HPDE6-E6E7 (cell line): ENCODE results near the gene ARHGEF7.

Experiments
- DNase-seq: peaks from one replicate; pipeline ENCODE4 v3.0.0; 2011; ENCODE audit warnings: missing footprints; ENCODE audit errors: extremely low spot score

Gene ARHGEF7

DNA sequence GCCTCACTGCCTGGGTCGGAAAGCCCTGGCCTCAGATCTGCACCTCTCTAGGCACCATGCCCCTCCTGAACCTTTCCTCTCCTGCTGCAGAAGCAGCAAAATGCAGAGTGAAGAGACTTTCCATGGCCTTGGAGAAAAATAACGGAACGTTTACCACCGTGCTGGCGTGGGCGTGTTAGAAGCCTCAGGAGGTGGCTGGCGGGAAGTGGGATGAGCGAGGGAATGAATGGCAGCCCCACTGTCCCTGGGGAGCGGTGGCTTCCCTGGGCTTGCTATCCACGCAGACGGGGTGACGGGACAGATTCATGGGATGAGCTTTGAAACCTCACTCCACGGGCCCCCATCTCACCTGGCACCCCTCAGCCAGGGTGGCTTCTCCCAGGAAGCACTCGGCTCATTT lies 209.6 kb downstream of the ARHGEF7 start:
- DNase-seq: no peak

DNA sequence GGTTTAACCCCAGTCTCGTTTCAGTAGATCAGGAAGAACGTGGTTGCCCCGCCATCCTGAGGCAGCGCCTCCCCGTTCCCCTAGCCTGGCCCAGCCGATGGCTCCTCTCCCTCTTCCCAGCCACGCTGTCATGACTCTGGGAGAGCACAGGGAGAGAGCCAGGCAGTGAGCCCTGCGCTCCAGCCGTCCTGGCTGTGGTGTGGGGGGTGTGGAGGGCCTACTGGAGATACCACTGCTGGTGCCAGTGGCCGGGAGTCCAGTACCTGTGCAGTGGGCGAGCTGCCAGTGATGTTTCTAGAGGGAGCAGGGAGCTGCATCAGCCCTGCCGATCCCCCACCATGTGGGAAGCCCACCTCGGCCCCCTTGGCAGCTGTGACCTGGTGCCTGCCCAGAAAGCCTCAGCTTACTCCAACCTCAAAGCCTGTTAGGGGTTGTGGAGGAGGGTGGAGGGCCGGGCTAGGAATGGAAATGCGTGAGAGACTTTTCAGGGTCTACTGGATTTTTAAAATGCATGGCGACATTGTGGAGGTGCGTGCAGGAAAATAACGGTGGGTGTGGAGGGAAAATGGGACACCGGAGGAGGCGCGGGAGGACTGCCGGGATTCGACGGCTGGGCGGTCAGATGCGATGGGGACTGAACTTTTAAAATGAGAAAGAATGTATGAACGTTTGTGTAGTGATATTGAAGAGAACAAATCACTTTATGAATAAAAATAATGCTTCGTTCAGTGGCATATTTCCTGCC lies 210.2 kb downstream of the ARHGEF7 start:
- no peak for DNase-seq

DNA sequence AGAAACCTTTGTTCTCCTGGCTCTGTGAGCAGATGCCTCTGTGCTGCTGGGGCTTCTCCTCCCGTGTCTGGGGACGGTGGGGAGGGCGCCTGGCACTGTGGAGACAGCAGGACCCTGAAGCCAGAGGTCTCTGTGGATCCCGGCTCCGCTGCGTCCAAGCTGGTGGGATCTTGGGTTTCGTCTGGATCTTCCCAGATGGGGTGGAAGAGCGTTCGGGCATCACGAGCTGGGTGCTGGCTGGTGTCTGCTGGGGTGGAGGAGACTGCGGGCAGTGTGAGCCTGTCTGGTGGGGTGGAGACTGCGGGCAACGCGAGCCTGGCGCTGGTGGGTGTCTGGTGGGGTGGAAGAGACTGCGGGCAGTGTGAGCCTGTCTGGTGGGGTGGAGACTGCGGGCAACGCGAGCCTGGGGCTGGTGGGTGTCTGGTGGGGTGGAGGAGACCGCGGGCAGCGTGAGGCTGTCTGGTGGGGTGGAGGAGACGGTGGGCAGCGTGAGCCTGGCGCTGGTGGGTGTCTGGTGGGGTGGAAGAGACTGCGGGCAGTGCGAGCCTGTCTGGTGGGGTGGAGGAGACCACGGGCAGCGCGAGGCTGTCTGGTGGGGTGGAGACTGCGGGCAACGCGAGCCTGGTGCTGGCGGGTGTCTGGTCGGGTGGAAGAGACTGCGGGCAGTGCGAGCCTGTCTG lies 211.0 kb downstream of the ARHGEF7 start:
- DNase-seq: no peak

DNA sequence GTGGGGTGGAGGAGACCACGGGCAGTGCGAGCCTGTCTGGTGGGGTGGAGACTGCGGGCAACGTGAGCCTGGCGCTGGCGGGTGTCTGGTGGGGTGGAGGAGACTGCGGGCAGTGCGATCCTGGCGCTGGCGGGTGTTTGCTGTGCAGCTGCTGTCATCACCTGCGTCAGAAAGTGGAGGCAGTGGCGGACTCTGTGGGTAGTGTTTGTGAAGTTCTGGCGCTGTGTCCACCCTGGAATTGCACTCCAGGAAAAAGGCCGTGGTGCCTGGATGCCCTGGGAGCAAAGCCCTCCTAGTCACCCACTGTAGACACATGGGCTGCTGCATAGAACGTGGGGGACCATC lies 211.5 kb downstream of the ARHGEF7 start:
- no peak for DNase-seq

DNA sequence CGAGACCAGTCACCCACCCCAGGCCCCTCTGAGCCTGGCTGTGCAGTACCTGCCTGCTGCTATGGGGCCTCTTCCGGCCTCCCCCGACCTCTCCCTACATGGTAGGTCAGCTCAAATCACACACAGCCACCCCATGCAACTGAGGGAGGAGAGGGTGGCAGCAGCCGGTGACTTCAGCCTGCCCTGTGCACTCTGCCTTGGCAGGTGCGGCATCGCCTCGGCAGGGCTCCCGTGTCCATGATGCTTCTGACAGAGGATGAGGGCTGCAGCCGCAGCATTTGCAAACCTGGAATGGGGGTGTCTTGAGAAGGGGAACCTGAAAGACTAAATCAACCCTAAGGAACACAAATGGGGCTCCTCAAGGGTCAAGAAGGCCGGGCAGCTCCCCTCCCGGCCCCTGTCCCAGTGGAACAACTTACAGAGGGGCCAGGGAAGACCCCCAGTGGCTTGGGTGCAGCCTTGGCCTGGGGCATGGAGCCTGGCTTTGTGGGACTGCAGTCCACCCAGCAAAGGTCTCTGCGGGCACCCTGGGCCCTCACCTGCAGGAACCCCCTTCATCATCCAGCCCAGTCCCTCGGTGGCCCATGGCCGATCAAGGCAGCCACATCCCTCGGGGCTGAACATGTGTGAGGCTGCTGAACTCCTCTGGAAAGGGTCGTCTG lies 212.0 kb downstream of the ARHGEF7 start:
- DNase-seq: no peak

DNA sequence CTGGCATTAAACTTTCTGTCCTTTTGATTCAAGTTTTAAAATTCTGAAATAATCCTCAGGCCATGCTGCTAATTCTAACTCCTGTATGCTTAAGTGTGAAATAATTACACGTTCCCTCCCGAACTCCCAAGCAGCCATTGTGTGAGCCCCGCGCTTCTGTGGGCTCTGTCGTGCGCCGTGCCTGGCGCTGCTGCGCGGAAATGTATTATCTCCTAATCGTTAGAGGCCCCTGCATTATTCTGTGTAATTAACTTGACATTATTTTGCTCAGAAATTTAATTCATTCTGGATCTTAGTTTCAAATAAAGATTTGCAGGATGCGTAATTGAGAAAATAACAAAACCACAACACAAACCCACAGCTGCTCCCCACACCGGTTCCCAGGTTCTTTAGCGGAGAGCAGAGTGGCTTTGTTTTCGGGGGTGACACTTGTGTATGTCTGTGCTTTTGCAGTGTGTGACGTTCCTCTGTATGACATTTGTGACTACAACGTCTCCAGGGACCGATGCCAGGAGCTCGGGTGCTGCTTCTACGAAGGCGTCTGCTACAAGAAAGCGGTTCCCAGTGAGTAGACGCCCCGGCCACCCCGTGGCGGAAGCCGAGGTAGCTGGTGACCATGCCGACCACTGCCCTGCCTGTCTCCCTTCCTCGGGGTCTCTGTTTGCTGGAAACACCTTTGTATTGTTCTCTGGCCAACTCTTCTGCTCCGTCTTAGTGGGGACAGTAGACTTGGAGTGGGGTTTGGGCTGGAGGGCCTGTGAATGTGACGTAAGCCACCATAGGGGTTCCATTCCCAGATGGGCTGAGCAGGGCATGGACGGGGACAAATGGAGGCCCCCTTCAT lies 212.8 kb downstream of the ARHGEF7 start:
- DNase-seq: no peak

DNA sequence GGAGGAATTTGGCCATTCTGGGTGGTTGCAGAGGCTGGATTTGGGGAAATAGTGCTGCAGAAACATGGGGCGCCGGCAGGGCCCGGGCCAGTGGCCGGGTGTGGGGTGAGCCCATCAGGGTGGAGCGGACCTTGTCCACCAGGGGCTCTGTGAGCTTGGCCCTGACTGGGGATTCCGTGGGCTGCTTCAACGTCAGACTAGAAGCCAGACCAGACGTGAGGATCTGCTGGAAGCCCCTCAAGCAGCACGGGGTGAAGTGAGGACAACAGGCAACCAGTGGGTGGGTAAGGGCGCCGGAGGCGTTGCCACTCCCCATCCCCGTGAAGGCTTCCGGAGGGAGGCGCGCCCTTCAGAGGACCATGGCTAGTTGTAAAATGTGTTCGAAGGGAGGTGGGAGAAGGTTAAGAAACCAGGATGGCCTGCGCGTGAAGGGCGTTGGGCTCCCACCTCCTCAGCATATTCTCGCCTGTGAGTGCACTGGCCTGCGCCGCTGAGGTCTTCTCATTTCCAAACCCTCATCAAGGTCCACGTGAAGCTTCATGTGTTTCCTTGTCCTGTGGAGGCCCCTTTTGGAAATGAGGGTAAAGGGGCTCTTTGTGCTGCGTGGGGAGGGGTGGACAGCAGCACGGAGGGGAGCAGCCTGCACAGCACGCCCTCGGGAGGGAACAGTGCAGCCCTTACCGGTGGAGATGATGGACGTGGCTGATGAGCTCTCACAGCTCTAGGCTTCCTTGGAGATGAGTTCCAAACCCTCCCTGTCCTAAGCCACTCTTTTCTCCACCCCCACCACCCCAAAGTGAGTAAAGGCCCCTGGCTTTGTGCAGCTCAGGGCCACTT lies 213.7 kb downstream of the ARHGEF7 start:
- no peak for DNase-seq

DNA sequence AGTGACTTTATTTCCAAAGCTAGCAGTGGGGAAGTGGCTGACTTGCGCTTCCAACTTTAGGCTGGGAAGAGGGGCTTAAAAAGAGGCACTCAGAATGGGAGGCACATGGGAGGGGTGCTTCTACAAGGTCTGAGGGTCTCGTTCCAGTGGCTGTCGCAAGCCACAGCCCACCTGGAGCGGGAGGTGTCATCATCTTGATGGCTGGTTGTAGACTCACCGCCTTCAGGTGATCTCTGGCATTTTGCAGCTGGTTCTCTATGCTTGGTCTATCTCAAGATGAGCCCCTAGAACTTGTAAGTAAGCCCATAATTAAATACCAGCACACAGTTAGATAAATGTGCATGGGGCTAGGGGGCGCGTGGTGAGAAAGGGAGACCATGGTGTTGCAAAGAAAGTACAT lies 214.5 kb downstream of the ARHGEF7 start:
- no peak for DNase-seq

DNA sequence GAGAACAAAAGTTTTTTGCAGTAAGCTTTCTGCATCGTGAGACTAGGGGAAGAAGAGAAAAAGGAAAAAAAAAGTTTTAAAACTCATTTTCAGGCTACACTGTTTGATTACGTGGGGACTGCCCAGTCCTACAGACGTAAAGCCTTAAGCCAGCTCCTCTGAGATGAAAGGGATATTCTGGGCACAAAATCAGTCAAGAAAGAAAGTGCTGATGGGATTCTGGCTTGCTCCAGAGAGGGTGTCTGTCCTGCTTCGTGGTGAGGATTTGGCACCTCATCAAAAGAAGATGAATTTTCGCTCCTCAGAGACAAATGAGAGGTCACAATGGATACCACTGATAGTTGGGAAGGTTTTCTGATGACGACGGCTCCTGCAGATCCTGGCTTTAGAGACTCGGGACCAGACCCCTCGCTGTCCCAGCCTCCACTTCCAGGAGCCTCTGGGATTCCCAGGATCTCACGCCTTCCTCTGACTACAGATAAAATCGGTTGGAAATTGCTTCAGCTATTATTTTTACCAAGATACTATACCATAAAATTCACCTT lies 215.0 kb downstream of the ARHGEF7 start:
- DNase-seq: no peak

DNA sequence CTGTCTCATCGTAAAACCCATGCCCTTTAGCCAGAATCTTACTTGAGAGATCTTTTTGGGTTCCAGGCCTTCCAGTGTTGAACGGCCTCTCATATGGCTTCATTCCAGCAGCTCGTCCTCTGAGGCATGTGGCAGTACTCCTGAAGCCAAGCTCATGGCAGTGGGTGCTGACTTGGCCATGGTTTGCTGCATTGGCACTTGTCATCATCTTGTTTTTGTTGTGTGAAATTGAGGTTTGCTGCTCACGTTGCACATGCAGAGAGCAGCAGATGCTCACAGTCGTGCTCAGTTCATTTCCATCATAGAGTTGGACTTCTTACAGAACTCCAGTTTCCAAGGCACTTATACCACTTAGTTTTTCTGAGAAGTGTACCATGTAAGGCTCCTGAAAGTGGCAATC lies 220.2 kb downstream of the ARHGEF7 start:
- no peak for DNase-seq

DNA sequence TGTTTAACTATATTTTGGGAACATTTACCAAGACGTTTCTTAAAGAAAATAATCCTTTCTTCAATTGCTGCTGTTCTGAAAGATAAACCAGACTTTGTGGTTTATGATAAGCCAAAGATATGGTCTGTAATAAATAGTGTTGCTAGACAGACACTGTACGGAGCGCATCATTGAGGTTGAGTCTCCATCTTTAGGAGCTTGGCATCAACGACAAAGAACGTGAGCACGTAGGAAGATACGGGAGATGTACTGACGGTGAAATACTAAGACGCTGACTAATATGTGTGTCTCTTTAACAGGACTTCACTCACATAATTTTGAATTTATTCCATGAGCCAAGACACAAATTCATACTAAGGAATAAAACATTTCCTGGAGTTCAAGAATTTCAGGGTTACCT lies 221.6 kb downstream of the ARHGEF7 start:
- DNase-seq: no peak

DNA sequence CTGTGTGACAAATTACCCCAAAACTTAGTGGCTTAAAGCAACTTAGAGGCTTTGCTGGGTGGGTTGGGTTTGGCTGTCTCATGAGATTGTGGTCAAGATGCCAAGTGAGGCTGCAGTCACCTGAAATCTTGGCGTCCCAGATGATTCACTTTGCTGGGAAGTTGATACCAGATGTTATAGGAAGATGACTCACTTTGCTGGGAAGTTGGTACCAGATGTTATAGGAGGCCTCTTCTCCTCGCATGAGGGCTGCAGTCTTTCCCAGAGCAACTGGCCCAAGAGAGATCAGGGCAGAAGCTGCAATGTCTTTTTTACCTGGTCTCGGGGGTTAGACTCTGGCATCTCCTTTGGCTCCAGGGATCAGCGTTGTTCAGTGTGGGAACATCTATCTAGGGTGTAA lies 222.1 kb downstream of the ARHGEF7 start:
- DNase-seq: no peak

DNA sequence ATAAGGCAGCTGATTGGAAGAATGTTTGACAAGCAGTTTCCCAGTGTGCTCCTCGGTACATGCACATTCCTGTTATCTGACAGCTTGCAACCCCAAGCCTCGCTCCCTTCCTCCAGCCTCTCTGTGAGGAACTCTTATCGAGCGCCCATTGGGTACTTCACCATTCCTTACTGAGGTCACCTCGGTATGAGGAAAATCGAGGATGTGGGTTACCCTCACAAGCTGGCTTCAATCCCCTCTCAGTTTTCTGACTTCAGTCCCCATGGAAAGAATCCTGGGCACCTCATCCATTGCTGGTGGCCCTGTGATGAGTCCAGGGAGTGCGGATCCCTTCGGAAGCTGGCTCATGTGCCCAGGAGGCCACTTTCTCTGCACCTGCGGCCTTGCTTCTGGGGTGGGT lies 222.6 kb downstream of the ARHGEF7 start:
- no peak for DNase-seq

DNA sequence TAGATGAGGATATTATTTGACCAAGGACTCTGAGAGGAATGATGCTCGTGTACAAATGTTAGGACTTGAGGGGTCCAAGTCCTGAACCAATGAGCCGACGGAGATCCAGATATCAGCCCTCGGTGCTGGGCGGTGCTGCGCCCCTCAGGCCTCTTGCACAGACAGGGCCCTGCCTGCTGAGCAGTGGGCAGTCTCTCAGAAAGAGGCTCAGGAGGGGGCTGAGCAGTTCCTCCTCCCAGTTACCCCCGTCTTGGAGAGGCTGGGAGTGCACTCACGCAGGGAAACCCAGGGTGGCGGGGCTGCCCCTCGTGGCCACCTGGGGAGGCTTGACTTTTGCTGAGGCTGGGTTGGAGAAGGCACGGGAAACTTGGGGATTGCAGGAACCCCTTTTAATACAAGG lies 223.7 kb downstream of the ARHGEF7 start:
- DNase-seq: no peak

DNA sequence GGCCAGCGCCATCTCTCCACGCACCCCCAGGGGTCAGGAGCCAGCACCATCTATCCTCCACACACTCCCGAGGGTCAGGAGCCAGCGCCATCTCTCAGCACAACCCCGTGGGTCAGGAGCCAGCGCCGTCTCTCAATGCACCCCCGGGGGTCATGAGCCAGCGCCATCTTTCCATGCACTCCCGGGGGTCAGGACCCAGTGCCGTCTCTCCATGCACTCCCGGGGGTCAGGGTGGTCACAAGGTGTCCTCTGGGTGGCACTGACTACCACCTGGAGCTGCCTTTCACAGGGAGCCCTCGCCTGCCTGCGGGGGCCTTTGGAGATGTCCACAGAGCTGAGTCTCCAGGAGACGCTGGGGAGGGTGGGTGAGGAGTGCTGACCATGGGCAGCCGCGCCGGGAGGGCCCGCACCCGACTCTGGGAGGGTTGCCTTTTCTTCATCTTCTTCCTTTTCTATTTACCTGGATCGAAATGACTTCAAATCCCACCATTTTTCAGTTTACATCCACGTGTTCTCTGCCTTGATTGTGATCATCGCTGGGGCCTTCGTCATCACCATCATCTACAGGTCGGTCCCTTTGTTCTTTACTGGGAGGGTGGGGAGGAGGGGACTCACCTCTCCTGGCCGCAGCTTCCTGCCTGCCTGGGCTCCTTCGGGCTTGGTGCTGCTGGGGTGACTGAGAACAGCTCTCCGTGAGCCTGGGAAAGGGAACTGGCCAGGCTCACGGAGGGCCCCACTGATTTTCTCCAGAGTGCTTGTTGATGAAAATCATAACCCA lies 224.4 kb downstream of the ARHGEF7 start:
- no peak for DNase-seq

DNA sequence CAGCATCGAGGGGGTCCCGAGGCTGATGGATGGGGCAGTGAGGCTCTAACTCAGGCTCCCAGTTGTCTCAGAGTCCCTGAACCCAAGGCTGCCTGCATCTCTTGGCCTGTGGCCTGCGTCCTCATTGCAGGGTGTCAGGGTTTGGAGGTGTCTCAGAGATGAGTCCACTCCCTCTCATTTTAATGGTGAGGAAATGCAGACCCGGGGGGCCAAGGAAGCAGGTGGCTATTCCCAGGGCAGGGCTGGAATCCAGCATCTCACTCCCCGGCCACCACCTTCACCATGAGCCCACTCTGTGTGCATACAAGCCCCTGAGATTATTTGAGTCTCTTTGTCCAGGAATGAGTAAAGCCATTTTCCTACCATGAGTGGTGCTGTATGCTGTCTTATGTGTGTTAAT lies 226.8 kb downstream of the ARHGEF7 start:
- DNase-seq: no peak

DNA sequence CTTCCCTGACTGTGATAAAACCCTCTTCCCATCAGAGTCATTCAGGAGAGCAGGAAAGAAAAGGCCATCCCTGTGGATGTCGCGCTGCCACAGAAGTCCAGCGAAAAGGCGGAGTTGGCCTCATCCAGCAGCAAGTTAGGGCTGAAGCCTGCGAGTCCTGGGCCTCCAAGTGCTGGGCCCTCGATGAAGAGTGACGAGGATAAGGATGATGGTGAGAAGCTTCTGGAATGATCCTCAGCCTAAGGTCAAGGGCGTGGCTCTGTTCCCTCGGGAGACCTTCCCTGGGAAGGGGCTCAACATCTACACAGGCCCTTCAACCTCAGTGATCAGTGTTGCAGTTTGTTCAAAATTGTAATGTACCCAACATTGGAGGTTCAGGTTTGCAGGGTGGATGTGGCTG lies 227.6 kb downstream of the ARHGEF7 start:
- no peak for DNase-seq

DNA sequence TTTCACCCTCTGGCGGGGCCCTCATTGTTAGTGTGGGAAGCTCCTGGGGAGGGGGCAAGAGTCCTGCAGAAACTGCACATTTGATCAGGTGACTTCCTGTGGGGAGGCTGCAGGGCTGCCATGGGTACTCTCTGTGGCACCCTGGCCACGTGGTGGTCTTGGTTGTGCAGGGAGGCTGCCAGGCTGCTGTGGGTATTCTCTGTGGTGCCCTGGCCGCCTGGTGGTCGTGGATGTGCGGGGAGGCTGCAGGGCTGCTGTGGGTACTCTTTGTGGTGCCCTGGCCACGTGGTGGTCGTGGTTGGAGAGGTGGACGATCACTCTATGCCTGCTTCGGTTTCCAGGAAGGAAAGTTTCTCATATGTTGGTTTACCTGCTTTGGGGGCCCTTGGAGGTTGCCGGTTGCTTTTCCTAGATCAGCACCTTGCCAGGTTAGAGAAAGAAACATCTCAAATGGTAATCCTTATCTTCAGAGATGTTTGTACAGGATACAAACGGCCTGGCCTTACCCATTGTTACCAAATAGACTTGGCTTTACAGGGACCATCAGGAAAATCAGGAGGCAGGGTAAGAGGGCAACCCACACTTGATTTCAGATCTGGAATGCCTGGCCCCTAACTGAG lies 228.2 kb downstream of the ARHGEF7 start:
- no peak for DNase-seq

DNA sequence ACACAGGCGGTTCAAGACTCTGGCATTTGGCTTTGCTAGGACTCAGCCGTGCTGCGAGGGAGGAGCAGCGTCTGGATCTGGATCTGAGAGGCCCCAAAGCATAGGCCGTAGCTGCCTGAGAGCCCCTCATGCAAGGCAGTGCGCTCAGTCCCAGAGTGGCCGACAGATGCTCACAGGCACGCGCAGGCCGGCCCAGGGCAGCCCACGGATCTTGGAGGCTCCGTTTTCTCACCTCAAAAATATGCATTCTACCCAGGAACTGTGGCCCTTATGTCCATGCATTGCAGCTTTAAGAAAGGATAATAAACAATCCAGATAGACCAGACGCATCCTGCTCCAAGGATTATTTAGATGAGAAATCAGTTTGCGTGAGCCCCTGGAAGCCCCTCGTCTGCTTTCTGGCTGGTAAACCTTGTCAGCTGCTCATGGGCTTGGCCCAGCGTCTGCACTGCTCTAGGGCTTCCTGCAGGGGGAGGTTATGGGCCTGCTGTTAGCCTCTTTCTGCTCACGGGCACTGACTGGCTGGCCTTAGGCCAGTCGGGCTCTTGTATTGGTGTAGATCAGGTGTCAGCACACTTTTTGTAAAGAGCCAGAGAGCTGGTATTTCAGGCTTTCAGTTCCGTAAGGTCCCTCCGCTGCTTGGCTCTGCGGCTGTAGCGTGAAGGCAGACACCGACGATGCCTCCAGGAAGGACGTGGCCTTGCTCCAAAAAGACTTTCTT lies 229.5 kb downstream of the ARHGEF7 start:
- no peak for DNase-seq
